Psoas muscle (tissue), 8 donors: Measurements from ENCODE around the gene HTR5A. TPM values are rescaled to one million over a fixed set of nuclear protein-coding genes. Genes with fewer than 3 reads are reported as not detected.
"Not testable (repeated sequence)": the region's sequence is repeated elsewhere in the genome, so short reads cannot be mapped to it uniquely, and the experiment has no call there.

ENCODE experiments used
- ATAC-seq, 4 donors: fragments of 200-7000 bp; cut with Tn5 transposase; one replicate each; pipeline ENCODE4 v1.9.1; 2020; ENCODE audit warnings: moderate library complexity in 3 of 4, mild to moderate bottlenecking in 2 of 4
- DNase-seq, 2 donors: peaks; one replicate each; pipeline ENCODE4 v3.0.0-alpha.2; 2020
- H3K27ac ChIP-seq: fragments of 200-600 bp; one replicate; pipeline ENCODE4 v1.8.0; 2022
- H3K27me3 ChIP-seq, 3 donors: fragments of 200-600 bp in 1 of 3; one replicate each; pipeline versions ENCODE4 v1.6.1 to v1.8.0; 2013 to 2022; ENCODE audit warnings: low read length in 2 of 3, mild to moderate bottlenecking in 2 of 3, moderate library complexity in 1 of 3; ENCODE audit not compliant: insufficient read depth in 3 of 3
- H3K36me3 ChIP-seq, 2 donors: fragments of 200-600 bp in 1 of 2; one replicate each; pipeline versions ENCODE4 v1.6.1 to v1.8.0; 2013 to 2022; ENCODE audit warnings: low read depth in 1 of 2, mild to moderate bottlenecking in 1 of 2, moderate library complexity in 1 of 2; ENCODE audit not compliant: insufficient read depth in 1 of 2
- H3K4me1 ChIP-seq: fragments of 200-600 bp; one replicate; pipeline ENCODE4 v1.8.0; 2022
- H3K4me3 ChIP-seq: fragments of 200-600 bp; one replicate; pipeline ENCODE4 v1.8.0; 2022; ENCODE audit warnings: mild to moderate bottlenecking
- H3K9me3 ChIP-seq: fragments of 200-600 bp; one replicate; pipeline ENCODE4 v1.8.0; 2022
- WGBS, 3 donors: extraction: QIAGEN DNeasy Blood & Tissue Kit; methylation state at CpG; one replicate each; pipeline versions ENCODE4 v1.1.6 to v1.1.7; 2013; 5-methylcytosine and 5-hydroxymethylcytosine counted together
- intact Hi-C, 2 donors: fragments of 100-400 bp; cut with DNase I; formaldehyde crosslinking; loops; one replicate each; pipeline versions ENCODE4 v1.11.0 to v1.14.2; 2022
- polyA plus RNA-seq, 3 donors: library from polyadenylated mRNA; stranded (reverse); fragments of 200-250 nt; gene quantifications; one replicate each; pipeline ENCODE4 v1.2.3, GENCODE V29; 2013
- total RNA-seq, 4 donors: library from RNA; stranded (reverse); fragmentation: NEBNext Ultra II Directional in 2 of 4; extraction: Animal tissue kit (Norgen Biotek cat#: 25700) in 2 of 4; gene quantifications; one replicate each; pipeline versions ENCODE4 v1.2.1 to v1.2.4, GENCODE V29; 2021 to 2023
- TF ChIP-seq, protein P1 (sequence below): fragments of 200-600 bp; IDR thresholded peaks from one replicate; pipeline ENCODE4 v1.8.0; 2022; ENCODE audit warnings: antibody characterized with exemption
- donor health status: healthy with polysubstance abuse.
- donor health status: DM: no; HTN: no; CAD: no; lungs with moderate emphysema.
- donor health status: Bipolar disorder and iron deficiency.
- donor health status: healthy.
- donor health status: DM: yes; HTN: yes; CAD: no.
- donor health status: DM: no; HTN: no; CAD: no.
- donor health status: DM: no; HTN: no; CAD: no.
- donor health status: DM: yes; HTN: yes; CAD: no.

The HTR5A gene
- total and polyA plus RNA-seq, 7 donors: 0.01 to 0.06 TPM; not detected in 5

DNA sequence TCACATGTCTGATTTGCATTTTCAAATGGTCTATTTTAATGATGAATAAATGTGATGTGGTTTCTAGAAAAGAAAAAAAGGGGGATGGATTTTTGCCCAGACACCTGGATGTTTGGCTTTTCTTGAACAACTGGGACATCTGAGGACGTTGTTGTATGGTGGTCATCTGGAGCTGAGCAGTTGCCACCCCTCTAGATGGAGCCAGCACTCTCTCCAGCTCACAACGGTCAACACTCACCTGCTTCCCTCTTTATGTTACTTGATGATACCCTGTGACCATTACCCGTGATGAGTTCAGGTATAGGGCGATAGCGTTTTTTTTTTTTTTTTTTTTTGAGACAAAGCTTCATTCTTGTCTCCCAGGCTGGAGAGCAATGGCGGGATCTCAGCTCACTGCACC, 37.1 kb upstream of the HTR5A start:
- WGBS, 3 donors: 61 to 72% (median 69%) methylated on average over 6 of the region's 6 CpGs
- intact Hi-C loops: no loop called here
- H3K36me3 ChIP-seq: no peaks in the 10 kb centered on the region
- no peak overlapping the region for H3K27ac ChIP-seq
- no peaks in the 10 kb centered on the region for H3K9me3 ChIP-seq
- ATAC-seq (no peak), DNase-seq (no peak)
- TF ChIP-seq, protein P1, sequence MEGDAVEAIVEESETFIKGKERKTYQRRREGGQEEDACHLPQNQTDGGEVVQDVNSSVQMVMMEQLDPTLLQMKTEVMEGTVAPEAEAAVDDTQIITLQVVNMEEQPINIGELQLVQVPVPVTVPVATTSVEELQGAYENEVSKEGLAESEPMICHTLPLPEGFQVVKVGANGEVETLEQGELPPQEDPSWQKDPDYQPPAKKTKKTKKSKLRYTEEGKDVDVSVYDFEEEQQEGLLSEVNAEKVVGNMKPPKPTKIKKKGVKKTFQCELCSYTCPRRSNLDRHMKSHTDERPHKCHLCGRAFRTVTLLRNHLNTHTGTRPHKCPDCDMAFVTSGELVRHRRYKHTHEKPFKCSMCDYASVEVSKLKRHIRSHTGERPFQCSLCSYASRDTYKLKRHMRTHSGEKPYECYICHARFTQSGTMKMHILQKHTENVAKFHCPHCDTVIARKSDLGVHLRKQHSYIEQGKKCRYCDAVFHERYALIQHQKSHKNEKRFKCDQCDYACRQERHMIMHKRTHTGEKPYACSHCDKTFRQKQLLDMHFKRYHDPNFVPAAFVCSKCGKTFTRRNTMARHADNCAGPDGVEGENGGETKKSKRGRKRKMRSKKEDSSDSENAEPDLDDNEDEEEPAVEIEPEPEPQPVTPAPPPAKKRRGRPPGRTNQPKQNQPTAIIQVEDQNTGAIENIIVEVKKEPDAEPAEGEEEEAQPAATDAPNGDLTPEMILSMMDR: no peak
- no peaks in the 10 kb centered on the region for H3K4me1 ChIP-seq
- no peak overlapping the region for H3K4me3 ChIP-seq
- no peaks in the 10 kb centered on the region for H3K27me3 ChIP-seq

DNA sequence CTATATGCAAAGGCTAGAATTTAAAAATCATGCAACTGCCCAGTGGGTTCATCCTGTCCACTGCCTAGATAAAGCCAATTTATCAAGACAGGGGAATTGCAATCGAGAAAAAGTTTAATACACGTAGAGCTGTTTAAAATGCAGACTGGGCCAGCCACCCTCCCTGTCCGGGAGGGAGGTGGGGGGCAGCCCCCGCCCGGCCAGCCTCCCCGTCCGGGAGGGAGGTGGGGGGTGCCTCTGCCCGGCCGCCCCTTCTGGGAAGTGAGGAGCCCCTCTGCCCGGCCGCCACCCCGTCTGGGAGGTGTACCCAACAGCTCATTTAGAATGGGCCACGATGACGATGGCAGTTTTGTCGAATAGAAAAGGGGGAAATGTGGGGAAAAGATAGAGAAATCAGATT, 35.6 kb upstream of the HTR5A start:
- intact Hi-C loops, H3K36me3 ChIP-seq, H3K9me3 ChIP-seq, H3K4me3 ChIP-seq, DNase-seq, H3K4me1 ChIP-seq, H3K27me3 ChIP-seq, ATAC-seq, H3K27ac ChIP-seq: not testable (repeated sequence)
- WGBS, 3 donors: 84 to 88% (median 86%) methylated on average over 14 to 15 of the region's 15 CpGs

DNA sequence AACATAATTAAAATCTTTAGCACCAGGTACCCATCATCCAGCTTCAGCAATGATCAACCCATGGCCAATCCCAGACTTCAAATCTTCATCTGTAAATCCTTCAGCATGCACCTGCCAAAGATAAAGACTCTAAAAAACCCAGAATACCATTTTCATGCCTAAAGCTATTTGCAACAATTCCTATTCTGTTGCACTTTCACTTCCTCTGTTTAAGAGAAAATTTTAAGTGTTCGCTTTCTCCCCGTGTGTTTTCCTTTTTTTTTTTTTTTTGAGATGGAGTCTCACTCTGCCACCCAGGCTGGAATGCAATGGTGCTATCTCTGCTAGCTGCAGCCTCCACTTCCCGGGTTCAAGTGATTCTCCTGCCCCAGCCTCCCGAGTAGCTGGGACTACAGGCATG, 31.8 kb upstream of the HTR5A start:
- no peaks in the 10 kb centered on the region for H3K36me3 ChIP-seq
- WGBS, 3 donors: 76 to 82% (median 82%) methylated on average over 4 of the region's 4 CpGs
- ATAC-seq: no peak

DNA sequence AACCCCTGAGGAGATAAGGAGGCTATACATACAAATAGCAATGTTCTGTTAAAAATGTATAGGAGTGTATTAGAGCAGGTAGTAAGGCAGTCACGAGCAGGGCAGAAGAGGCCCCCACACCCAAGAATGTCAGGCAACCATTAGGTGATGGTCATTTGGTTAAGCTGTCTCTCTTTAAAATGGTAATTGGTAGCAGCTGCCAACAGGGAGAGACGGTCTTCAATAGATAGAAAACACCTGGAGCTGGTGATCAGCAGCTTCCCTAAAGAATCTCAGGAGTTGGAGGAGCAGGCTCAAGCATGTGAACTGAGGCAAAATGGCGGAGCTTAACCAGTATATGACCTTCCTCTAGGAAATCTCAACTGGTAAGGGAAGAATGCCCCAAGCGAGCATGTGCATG, 26.4 kb upstream of the HTR5A start:
- Histone ChIP-seq H3K4me3 (no peak overlapping the region), H3K36me3 (no peaks in the 10 kb centered on the region), H3K27ac (no peak overlapping the region), H3K9me3 (no peaks in the 10 kb centered on the region), H3K4me1 (no peaks in the 10 kb centered on the region), H3K27me3 (peaks cover 0 to 7% (median 3%) of the 10 kb centered on the region in 3 donors)
- WGBS, 3 donors: 55 to 59% (median 57%) methylated on average over 4 of the region's 4 CpGs
- TF ChIP-seq, protein P1: no peak
- DNase-seq: no peak
- ATAC-seq: no peak
- intact Hi-C loops: no loop called here

More for the DNA sequence above, 31.8 kb upstream of the HTR5A start:
- no peaks in the 10 kb centered on the region for H3K4me1 ChIP-seq
- H3K9me3 ChIP-seq: no peaks in the 10 kb centered on the region
- H3K27ac ChIP-seq: no peak overlapping the region
- TF ChIP-seq, protein P1: no peak
- H3K27me3 ChIP-seq: peaks cover 0 to 7% (median 3%) of the 10 kb centered on the region in 3 donors
- H3K4me3 ChIP-seq: no peak overlapping the region
- no peak for DNase-seq
- intact Hi-C loops: no loop called here

DNA sequence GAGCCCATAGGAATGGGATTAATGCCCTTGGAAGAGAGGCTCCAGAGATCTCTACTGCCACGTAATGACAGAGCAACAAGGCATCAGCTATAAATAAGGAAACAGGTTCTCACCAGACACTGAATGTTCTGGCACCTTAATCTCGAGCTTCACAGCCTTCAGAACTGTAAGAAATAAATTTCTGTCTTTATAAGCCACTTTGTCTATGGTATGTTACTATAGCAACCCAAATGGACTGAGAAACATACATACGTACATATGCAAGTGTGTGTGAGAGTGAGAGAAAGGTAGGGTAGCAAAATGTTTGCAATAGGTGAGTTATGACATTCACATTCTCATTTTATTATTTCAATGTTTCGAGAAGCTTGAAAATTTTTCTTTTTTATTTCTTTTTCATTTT, 22.1 kb upstream of the HTR5A start:
- H3K4me3 ChIP-seq: no peak overlapping the region
- no peaks in the 10 kb centered on the region for H3K4me1 ChIP-seq
- peaks cover 0 to 2% (median 0%) of the 10 kb centered on the region in 3 donors for H3K27me3 ChIP-seq
- intact Hi-C loops: no loop called here
- TF ChIP-seq, protein P1: no peak
- H3K27ac ChIP-seq: no peak overlapping the region
- WGBS, 3 donors: 57 to 58% (median 58%) methylated on average over 4 of the region's 4 CpGs
- no peaks in the 10 kb centered on the region for H3K36me3 ChIP-seq
- ATAC-seq (no peak), DNase-seq (no peak)
- no peaks in the 10 kb centered on the region for H3K9me3 ChIP-seq
